Prostate gland (tissue), 2 donors: Measurements from ENCODE around the gene GTF2IRD1.

Experiments used
- POLR2A ChIP-seq: fragments of 450-650 bp; IDR thresholded peaks from one replicate; pipeline ENCODE4 v1.6.1; 2016; ENCODE audit warnings: antibody characterized with exemption, mild to moderate bottlenecking
- POLR2AphosphoS5 ChIP-seq: sonication (generic); formaldehyde crosslinking; IDR thresholded peaks from one replicate; pipeline ENCODE4 v1.6.1; 2017; ENCODE audit warnings: antibody characterized with exemption
- TF ChIP-seq, protein P1 (sequence below), 4 experiments: fragments of 200-600 bp in 2 of 4; fragments of 450-650 bp in 2 of 4; sonication (generic) in 2 of 4; IDR thresholded peaks; 1 replicate in 3 of 4; 2 replicates in 1 of 4; pipeline ENCODE4 v1.5.1; 2016 to 2019; ENCODE audit warnings: antibody characterized with exemption in 4 of 4, mild to moderate bottlenecking in 2 of 4, moderate library complexity in 2 of 4

- TF ChIP-seq, protein P1, sequence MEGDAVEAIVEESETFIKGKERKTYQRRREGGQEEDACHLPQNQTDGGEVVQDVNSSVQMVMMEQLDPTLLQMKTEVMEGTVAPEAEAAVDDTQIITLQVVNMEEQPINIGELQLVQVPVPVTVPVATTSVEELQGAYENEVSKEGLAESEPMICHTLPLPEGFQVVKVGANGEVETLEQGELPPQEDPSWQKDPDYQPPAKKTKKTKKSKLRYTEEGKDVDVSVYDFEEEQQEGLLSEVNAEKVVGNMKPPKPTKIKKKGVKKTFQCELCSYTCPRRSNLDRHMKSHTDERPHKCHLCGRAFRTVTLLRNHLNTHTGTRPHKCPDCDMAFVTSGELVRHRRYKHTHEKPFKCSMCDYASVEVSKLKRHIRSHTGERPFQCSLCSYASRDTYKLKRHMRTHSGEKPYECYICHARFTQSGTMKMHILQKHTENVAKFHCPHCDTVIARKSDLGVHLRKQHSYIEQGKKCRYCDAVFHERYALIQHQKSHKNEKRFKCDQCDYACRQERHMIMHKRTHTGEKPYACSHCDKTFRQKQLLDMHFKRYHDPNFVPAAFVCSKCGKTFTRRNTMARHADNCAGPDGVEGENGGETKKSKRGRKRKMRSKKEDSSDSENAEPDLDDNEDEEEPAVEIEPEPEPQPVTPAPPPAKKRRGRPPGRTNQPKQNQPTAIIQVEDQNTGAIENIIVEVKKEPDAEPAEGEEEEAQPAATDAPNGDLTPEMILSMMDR (IDR thresholded peaks at IDR 0.05), result no peak
- TF ChIP-seq POLR2A (no peak), POLR2AphosphoS5 (peak; percentile 39)
Measured at GRCh38 chr7:74542558-74543117, 88.9 kb downstream of the GTF2IRD1 start.
